Smooth muscle cell of the umbilical artery (primary cell): ENCODE measurements around the gene INPP5B. TPM values are rescaled to one million over a fixed set of nuclear protein-coding genes. Genes with fewer than 3 reads are reported as not detected.

Experiments used
- total RNA-seq: library from RNA; depleted of rRNA; stranded (reverse); fragments of >200 nt; gene quantifications from 2 replicates; pipeline ENCODE4 v1.2.3, GENCODE V29; 2014

Gene INPP5B
- total RNA-seq, result 20.8 and 25.8 TPM in 2 replicates

GRCh38 chr1:37946703-37947360, at the start of gene INPP5B:
INPP5B (minus strand) TSS chr1:37947053; CDS start chr1:37946308, 745 bp downstream.

DNA sequence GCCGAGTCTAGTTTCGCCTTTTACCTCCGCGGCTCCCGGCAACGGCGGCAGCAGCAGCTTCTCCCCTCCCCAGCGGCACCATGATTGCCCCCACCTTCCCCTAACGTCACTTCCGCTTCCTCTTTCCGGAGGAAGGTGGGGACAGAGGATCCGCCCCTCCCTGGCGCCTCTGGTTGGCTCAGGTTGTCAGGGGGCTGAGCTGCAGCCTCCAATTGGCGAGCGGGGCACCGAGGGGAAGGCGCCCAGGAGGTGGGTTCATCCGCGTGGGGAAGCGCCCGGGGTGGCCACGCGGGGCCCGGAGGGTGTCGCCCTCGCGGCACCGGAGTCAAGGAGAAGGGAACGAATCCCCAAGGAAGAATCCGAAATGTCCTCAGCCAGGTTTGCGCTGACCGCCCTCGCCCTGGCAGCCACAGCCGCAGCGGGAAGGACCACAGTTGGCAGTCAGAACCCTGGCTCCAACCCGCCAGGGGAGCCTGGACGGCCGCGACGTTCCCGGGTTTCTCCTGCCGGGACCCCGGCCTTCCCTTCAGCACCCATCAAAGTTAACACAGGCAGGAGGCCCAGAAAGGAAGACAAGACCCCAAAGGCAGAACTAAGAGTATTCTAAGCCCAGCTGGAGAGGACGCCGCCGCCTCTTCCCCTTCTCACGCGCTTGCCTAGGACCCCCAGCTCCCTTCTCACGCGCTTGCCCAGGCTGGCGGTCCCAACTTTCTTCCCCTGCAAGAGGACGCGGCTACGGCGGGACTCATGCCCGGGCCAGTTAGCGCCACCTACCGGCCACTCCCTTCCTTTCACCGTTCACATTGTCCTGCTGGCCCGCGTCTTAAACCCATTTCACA, 87.1 kb downstream of the INPP5B start, which contains the start of gene MTF1:
Gene MTF1, minus strand, starts transcription at position 86 of the 839 bp plus-strand sequence. CDS start 1,934 bp downstream, outside the sequence.

Other genes starting within 250 kb of the INPP5B start
- gene EPHA10, start 181.9 kb downstream of the INPP5B start, total RNA-seq, result not detected in 2 replicates
- 0.30 and 0.69 TPM in 2 replicates for gene MANEAL, start 153.2 kb downstream of the INPP5B start, total RNA-seq
- gene C1orf122, start 139.3 kb downstream of the INPP5B start, total RNA-seq, result 22.6 and 316 TPM in 2 replicates
- 19.9 and 20.1 TPM in 2 replicates for gene YRDC, start 138.8 kb downstream of the INPP5B start, total RNA-seq
- gene MTF1, start 87.5 kb downstream of the INPP5B start, total RNA-seq, result 4.2 and 6.7 TPM in 2 replicates
- 95.9 and 127 TPM in 2 replicates for gene SF3A3, start 43.0 kb upstream of the INPP5B start, total RNA-seq
- 7.7 and 20.3 TPM in 2 replicates for gene FHL3, start 58.5 kb upstream of the INPP5B start, total RNA-seq
- 35.9 and 50.8 TPM in 2 replicates for gene UTP11, start 65.7 kb upstream of the INPP5B start, total RNA-seq
- gene POU3F1, start 99.7 kb upstream of the INPP5B start, total RNA-seq, result 0.09 TPM in 1 of 2 replicates, not detected in the other